ENCODE results near the gene RAB44.

GRCh38 chr6:36733300-36733699 lies 35.7 kb downstream of the RAB44 start:
- TF ChIP-seq SP1 (CRISPR knock-in tag; conservative IDR thresholded peaks at IDR 0.05) (no peak), CTCF (IDR thresholded peaks at IDR 0.05) (no peak), NR3C1 (CRISPR knock-in tag; conservative IDR thresholded peaks at IDR 0.05; ENCODE audit: low read depth) (no peak), MAX (CRISPR knock-in tag; IDR thresholded peaks at IDR 0.05) (no peak), CREM (CRISPR knock-in tag; IDR thresholded peaks at IDR 0.05) (no peak), NR2C2 (CRISPR knock-in tag; IDR thresholded peaks at IDR 0.05) (no peak), ZNF219 (CRISPR knock-in tag; IDR thresholded peaks at IDR 0.05; ENCODE audit: borderline replicate concordance) (no peak), ETV6 (CRISPR knock-in tag; IDR thresholded peaks at IDR 0.05) (no peak), E2F4 (CRISPR knock-in tag; IDR thresholded peaks at IDR 0.05; ENCODE audit: borderline replicate concordance, low read depth) (no peak), JUN (CRISPR knock-in tag; IDR thresholded peaks at IDR 0.05) (no peak)

Measured in WTC11 (cell line).